WTC11 (cell line): ENCODE results near the gene TCAP. TPM values are rescaled to one million over a fixed set of nuclear protein-coding genes. Genes with fewer than 3 reads are reported as not detected.

Experiments used
- ATAC-seq: fragments of 200-7000 bp; cut with Tn5 transposase; 2 replicates; pipeline ENCODE4 v1.10.0; 2021; ENCODE audit warnings: mild to moderate bottlenecking, moderate library complexity
- CTCF ChIA-PET: fragments of 300-600 bp; sonication (Branson Sonifier 250); formaldehyde crosslinking; loops from one replicate; lab custom pipeline; 2021; ENCODE audit warnings: antibody characterized with exemption; lab: Charles Lee
- POLR2A ChIA-PET: fragments of 350-600 bp; sonication (Branson Sonifier 250); formaldehyde crosslinking; loops from one replicate; lab custom pipeline; 2021; ENCODE audit warnings: antibody characterized with exemption; lab: Charles Lee
- DNase-seq: peaks from one replicate; pipeline ENCODE4 v3.0.0; 2021; ENCODE audit warnings: low spot score
- H3K27ac Mint-ChIP-seq: 2 replicates; pipeline ENCODE4 v1.8.0; 2021; ENCODE audit warnings: mixed read lengths
- H3K27me3 Mint-ChIP-seq: 2 replicates; pipeline ENCODE4 v1.8.0; 2021; ENCODE audit warnings: low read depth, mild to moderate bottlenecking, moderate library complexity, mixed read lengths
- H3K36me3 Mint-ChIP-seq: 2 replicates; pipeline ENCODE4 v1.8.0; 2021; ENCODE audit warnings: mixed read lengths
- H3K4me1 Mint-ChIP-seq: 2 replicates; pipeline ENCODE4 v1.8.0; 2022; ENCODE audit warnings: mixed read lengths
- H3K4me3 Mint-ChIP-seq: 2 replicates; pipeline ENCODE4 v1.8.0; 2021; ENCODE audit warnings: mild to moderate bottlenecking, moderate library complexity, mixed read lengths
- H3K9me3 Mint-ChIP-seq: 2 replicates; pipeline ENCODE4 v1.8.0; 2021; ENCODE audit warnings: mixed read lengths
- AR ChIP-seq: fragments of 250-450 bp; sonication (Bioruptor Pico); IDR thresholded peaks from 2 replicates; pipeline ENCODE4 v1.9.0; 2021; ENCODE audit warnings: mild to moderate bottlenecking
- ATF2 ChIP-seq: sonication (generic); formaldehyde crosslinking; IDR thresholded peaks from 2 replicates; pipeline ENCODE4 v1.8.1; 2022; ENCODE audit warnings: low read depth, missing genetic modification reagents, borderline replicate concordance
- CTCF ChIP-seq: fragments of 200-600 bp; IDR thresholded peaks from 2 replicates; pipeline ENCODE4 v1.8.0; 2022; ENCODE audit warnings: antibody characterized with exemption
- EMX1 ChIP-seq: fragments of 250-450 bp; sonication (Bioruptor Pico); IDR thresholded peaks from 2 replicates; pipeline ENCODE4 v1.8.0; 2021; ENCODE audit warnings: mild to moderate bottlenecking
- FOXP1 ChIP-seq: sonication (generic); formaldehyde crosslinking; IDR thresholded peaks from 2 replicates; pipeline ENCODE4 v1.8.0; 2022; ENCODE audit warnings: missing genetic modification reagents, mild to moderate bottlenecking, moderate library complexity, borderline replicate concordance
- GABPB1 ChIP-seq: sonication (generic); formaldehyde crosslinking; IDR thresholded peaks from 2 replicates; pipeline ENCODE4 v1.8.1; 2023; ENCODE audit warnings: mild to moderate bottlenecking, missing genetic modification reagents
- GRHL2 ChIP-seq: fragments of 250-450 bp; sonication (Bioruptor Pico); IDR thresholded peaks from 2 replicates; pipeline ENCODE4 v1.8.0; 2022; ENCODE audit warnings: mild to moderate bottlenecking, moderate library complexity; ENCODE audit not compliant: insufficient replicate concordance, severe bottlenecking
- MXD4 ChIP-seq: fragments of 250-450 bp; sonication (Bioruptor Pico); IDR thresholded peaks from 2 replicates; pipeline ENCODE4 v1.8.0; 2021; ENCODE audit warnings: mild to moderate bottlenecking, moderate library complexity, borderline replicate concordance
- PRRX2 ChIP-seq: fragments of 250-450 bp; sonication (Bioruptor Pico); IDR thresholded peaks from 2 replicates; pipeline ENCODE4 v1.8.0; 2021; ENCODE audit warnings: mild to moderate bottlenecking
- RELA ChIP-seq: sonication (generic); formaldehyde crosslinking; IDR thresholded peaks from 2 replicates; pipeline ENCODE4 v1.8.1; 2022; ENCODE audit warnings: missing genetic modification reagents, mild to moderate bottlenecking, borderline replicate concordance
- STAT6 ChIP-seq: sonication (generic); formaldehyde crosslinking; conservative IDR thresholded peaks from 2 replicates; pipeline ENCODE4 v1.8.1; 2023; ENCODE audit warnings: mild to moderate bottlenecking, low read depth, missing genetic modification reagents, moderate library complexity
- TEAD4 ChIP-seq: sonication (generic); formaldehyde crosslinking; IDR thresholded peaks from 2 replicates; pipeline ENCODE4 v1.8.0; 2022; ENCODE audit warnings: mild to moderate bottlenecking, missing genetic modification reagents
- USF2 ChIP-seq: sonication (generic); formaldehyde crosslinking; IDR thresholded peaks from 2 replicates; pipeline ENCODE4 v1.8.1; 2023; ENCODE audit warnings: mild to moderate bottlenecking, missing genetic modification reagents, moderate library complexity
- ZMAT4 ChIP-seq: fragments of 250-450 bp; sonication (Bioruptor Pico); IDR thresholded peaks from 2 replicates; pipeline ENCODE4 v1.9.0; 2021; ENCODE audit warnings: mild to moderate bottlenecking
- ZNF396 ChIP-seq: fragments of 250-450 bp; sonication (Bioruptor Pico); IDR thresholded peaks from 2 replicates; pipeline ENCODE4 v1.8.0; 2021; ENCODE audit warnings: mild to moderate bottlenecking, moderate library complexity, borderline replicate concordance
- ZNF416 ChIP-seq: fragments of 250-450 bp; sonication (Bioruptor Pico); IDR thresholded peaks from 2 replicates; pipeline ENCODE4 v1.9.0; 2021; ENCODE audit warnings: mild to moderate bottlenecking, inconsistent platforms
- total RNA-seq: library from RNA; stranded (reverse); gene quantifications from 3 replicates; pipeline ENCODE4 v1.2.3, GENCODE V29; 2021

TCAP gene
- total RNA-seq, 1 experiment from 2014 or later = 2.9 TPM

- TF ChIP-seq ATF2 (CRISPR knock-in tag) = no peak
These were observed 3.1 kb downstream of the TCAP start, which contains the start of gene PNMT (continued) for GRCh38 chr17:39667945-39668924.

GRCh38 chr17:39669897-39670735, 5.0 kb downstream of the TCAP start:
- TF ChIP-seq STAT6 (CRISPR knock-in tag) = no peak
- TF ChIP-seq RELA (CRISPR knock-in tag) = 0 out of 2 replicates have a peak, but pooled peaks have one; percentile 13
- TF ChIP-seq, all 79 proteins: peak for 1
- no peaks in the 10 kb centered on the region for H3K36me3 Mint-ChIP-seq
- H3K4me3 Mint-ChIP-seq = no peak overlapping the region
- ChIA-PET POLR2A (no interaction called here), CTCF (interaction anchor here (0.5 to 18.0 kb wide), 13 partner anchors 18 to 122 kb away, joined by 3 to 876 read pairs (median 12); partner anchors contain the start of genes MIEN1, PGAP3 and PPP1R1B)
- no peak overlapping the region for H3K27ac Mint-ChIP-seq
- H3K4me1 Mint-ChIP-seq = peaks cover 33% of the 10 kb centered on the region
- H3K9me3 Mint-ChIP-seq = no peaks in the 10 kb centered on the region
- no peak for ATAC-seq
- no peak for DNase-seq
- peaks cover 47% of the 10 kb centered on the region for H3K27me3 Mint-ChIP-seq

- Mint-ChIP-seq H3K4me1 (peaks cover 32% of the 10 kb centered on the region), H3K27ac (no peak overlapping the region), H3K36me3 (no peaks in the 10 kb centered on the region), H3K9me3 (no peaks in the 10 kb centered on the region), H3K27me3 (peaks cover 45% of the 10 kb centered on the region), H3K4me3 (no peak overlapping the region)
- CTCF ChIA-PET = interaction anchor here (1.0 to 18.0 kb wide), 13 partner anchors 18 to 123 kb away, joined by 3 to 876 read pairs (median 12); partner anchors contain the start of genes ERBB2, MIEN1, PGAP3 and PPP1R1B
- ATAC-seq (no peak), DNase-seq (no peak)
- POLR2A ChIA-PET = no interaction called here
- no peak for TF ChIP-seq USF2 (CRISPR knock-in tag)
- TF ChIP-seq ZNF396 = no peak
- TF ChIP-seq AR (CRISPR knock-in tag) = no peak
- no peak for TF ChIP-seq GABPB1 (CRISPR knock-in tag)
- no peak for TF ChIP-seq TEAD4
- TF ChIP-seq ZMAT4 = no peak
- TF ChIP-seq PRRX2 (CRISPR knock-in tag) = no peak
- no peak for TF ChIP-seq EMX1 (CRISPR knock-in tag)
- TF ChIP-seq MXD4 (CRISPR knock-in tag) = no peak
- TF ChIP-seq FOXP1 = no peak
- TF ChIP-seq ZNF416 (CRISPR knock-in tag) = no peak
- TF ChIP-seq GRHL2 (CRISPR knock-in tag) = no peak
- no peak for TF ChIP-seq ATF2 (CRISPR knock-in tag)
- no peak for TF ChIP-seq CTCF
These were observed 5.6 kb downstream of the TCAP start for GRCh38 chr17:39670746-39671145.
